Heart left ventricle (tissue), 13 donors: ENCODE data around the gene NTPCR.

Experiments
- CTCF ChIP-seq, 12 donors: fragments of 200-600 bp; sonication (generic) in 4 of 12; IDR thresholded peaks; one replicate each; pipeline versions ENCODE4 v1.5.0 to v1.8.0; 2018 to 2022; ENCODE audit warnings: antibody characterized with exemption in 12 of 12, mild to moderate bottlenecking in 5 of 12
- POLR2A ChIP-seq, 2 donors: fragments of 450-650 bp; IDR thresholded peaks; one replicate each; pipeline ENCODE4 v1.6.1; 2017; ENCODE audit warnings: antibody characterized with exemption in 2 of 2, mild to moderate bottlenecking in 2 of 2, moderate library complexity in 2 of 2
- donor health status: ischemic (EF 13 %, LVEDD 7.1; RV severe dilation, severe dysfunction).
- donor health status: DM: no; HTN: yes; CAD: no.
- donor health status: DM: no; HTN: no; CAD: no.
- donor health status: ischemic (EF 25% LVEDD 6.9; RV normal size, moderate dysfunction).
- donor health status: ischemic (EF 25% LVEDD 5.7; RV mildly dilated, moderate dysfunction).
- donor health status: ischemic (EF 35%, LVEDD 5.7; RV mildly dilated, moderate dysfunction).
- donor health status: nonischemic (EF 11% LVEDD 7.7; RV severe dilation, severe dysfunction).
- donor health status: DM: yes; HTN: yes; CAD: no.
- donor health status: PGD.
- donor health status: ischemic (EF 29% LVEDD 5.4; RV normal size, mild dysfunction).
- donor health status: nonischemic (EF 23%, LVEDD 6.1; RV moderate dilation, normal function).

GRCh38 chr1:233006108-233006507 lies 55.7 kb downstream of the NTPCR start:
- no peak for TF ChIP-seq POLR2A (IDR thresholded peaks at IDR 0.05)
- no peak for TF ChIP-seq CTCF (IDR thresholded peaks at IDR 0.05)
